Hematopoietic multipotent progenitor cell treated with erythropoietin and hydrocortisone succinate and interleukin-3 and kit ligand, for 8 days (in vitro differentiated cells): Measurements from ENCODE around the gene PCDH18.
"Not testable (repeated sequence)": the region's sequence is repeated elsewhere in the genome, so short reads cannot be mapped to it uniquely, and the experiment has no call there.

Experiments
- DNase-seq: peaks from one replicate; pipeline ENCODE4 v3.0.0-alpha.2; 2015

PCDH18 gene

DNA sequence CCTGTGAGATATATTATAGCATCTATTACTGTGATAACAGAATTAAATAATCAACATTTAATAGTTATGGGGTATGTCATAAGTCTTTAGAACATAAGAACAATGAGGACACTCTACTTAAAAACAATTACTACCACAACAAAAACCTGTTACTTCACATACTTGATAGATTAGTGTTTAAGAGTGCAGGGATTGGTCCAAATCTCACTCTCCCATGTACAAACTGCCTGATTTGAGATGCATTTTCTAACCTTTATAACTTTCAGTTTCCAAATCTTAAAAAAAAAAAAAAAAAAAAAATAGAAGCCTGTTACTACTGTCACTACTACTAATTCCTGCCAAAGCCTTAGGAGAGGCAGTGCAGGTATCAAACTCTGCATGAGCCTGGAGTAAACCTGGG lies 5.6 kb downstream of the PCDH18 start:
- DNase-seq, result no peak

GRCh38 chr4:137524725-137525369 lies 7.4 kb downstream of the PCDH18 start:
- DNase-seq, result no peak

DNA sequence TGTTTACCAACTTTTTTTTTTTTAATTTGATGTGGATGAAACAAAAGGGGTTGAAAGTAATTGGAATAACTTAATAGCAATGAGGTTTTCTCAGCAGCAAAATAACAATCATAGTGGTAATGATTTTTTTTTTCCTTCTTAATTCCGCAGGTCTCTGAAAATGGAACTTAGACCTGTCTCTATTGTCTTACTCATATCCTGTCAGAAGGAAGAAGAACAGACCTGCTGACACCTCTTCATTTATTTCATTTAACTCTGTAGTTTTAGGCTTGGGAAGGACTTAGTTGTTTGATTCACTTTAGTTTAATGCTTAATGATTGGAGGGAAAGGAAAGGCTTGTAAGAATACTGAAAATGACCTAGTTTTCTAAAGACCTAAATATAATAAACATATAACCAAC lies 9.0 kb downstream of the PCDH18 start:
- DNase-seq, result no peak

DNA sequence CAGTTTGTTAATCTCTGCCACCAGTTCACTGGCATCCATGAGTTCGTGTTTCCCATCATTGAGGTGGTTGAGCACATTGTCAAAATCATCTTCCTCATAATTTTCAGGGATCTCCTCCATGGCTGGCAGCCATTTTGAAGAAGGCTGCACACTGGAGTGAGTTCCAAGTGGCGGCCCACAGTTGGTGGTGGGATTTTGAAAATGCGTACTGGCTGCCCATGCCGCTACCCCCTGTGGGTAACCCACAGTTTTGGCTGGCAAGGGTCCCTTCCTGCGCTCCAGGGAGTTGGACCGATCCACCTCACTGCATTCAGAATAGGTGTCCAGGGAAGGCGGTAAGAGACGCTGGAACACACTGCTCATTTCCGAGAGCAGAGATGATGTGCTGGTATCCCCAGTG lies 11.2 kb downstream of the PCDH18 start:
- no peak for DNase-seq

- no peak for DNase-seq
Measured at GRCh38 chr4:137519406-137519805, 12.9 kb downstream of the PCDH18 start.

- DNase-seq, result not testable (repeated sequence)
Measured at GRCh38 chr4:137517323-137517722, 15.0 kb downstream of the PCDH18 start.

GRCh38 chr4:137514406-137515111 lies 17.7 kb downstream of the PCDH18 start:
- no peak for DNase-seq

GRCh38 chr4:137510557-137511265 lies 21.6 kb downstream of the PCDH18 start:
- no peak for DNase-seq

- no peak for DNase-seq
Measured at GRCh38 chr4:137509855-137510282, 22.4 kb downstream of the PCDH18 start.

DNA sequence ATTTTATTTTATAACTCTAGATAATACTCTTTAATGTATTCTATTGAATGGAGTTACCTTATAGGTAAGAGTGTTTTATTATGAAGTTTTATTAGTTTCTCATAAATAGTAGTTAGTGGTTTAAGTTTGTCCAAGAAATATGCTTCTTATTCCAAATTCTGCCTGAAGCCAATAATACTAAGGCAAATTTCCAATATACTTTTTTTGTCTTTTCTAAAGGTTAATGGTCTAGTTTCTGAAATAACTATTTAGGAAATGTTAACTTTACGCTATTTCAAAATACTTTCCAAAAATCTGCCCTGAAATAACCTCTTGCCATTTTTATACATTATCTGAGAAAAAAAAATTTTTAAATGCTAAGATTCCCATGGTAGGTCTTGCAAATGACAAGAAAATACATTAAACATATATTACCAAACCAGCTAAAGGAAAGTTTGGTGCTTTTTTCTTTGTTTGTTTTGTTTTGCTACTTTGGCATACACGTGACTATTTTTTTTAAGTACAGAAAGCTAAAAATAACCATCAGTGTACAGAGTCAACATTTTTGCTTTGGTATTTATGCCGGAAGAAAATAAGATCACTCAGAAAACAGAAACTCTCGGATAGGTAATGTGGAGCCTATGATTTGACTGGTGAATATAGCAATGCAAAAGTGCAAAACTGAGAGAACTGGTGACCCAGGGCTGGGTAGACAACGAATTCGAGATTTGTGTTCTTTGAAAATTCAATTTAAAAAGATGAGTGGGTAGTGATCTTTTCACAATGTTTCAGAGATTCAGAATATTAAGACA lies 29.8 kb downstream of the PCDH18 start:
- DNase-seq, result no peak

GRCh38 chr4:137496267-137496666 lies 36.0 kb downstream of the PCDH18 start:
- not testable (repeated sequence) for DNase-seq

DNA sequence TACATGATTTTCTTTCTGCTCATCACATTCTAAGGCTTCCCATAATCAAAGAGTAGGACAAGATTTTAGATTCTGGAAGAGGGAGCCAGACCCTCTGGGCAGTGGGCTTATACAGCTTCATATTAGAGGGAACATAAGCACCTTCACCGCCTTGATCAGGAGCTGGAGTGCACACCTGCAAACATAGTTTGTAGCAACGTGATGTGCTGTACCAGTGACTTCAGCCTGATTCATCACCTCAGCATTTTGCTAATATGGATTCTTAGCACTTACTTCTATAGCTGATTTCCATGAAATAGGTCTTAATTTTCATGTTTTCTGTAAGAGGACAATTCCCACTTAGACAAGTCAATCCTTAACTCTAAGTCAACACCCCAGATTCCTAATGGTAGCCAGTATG lies 36.7 kb downstream of the PCDH18 start:
- DNase-seq, result no peak

DNA sequence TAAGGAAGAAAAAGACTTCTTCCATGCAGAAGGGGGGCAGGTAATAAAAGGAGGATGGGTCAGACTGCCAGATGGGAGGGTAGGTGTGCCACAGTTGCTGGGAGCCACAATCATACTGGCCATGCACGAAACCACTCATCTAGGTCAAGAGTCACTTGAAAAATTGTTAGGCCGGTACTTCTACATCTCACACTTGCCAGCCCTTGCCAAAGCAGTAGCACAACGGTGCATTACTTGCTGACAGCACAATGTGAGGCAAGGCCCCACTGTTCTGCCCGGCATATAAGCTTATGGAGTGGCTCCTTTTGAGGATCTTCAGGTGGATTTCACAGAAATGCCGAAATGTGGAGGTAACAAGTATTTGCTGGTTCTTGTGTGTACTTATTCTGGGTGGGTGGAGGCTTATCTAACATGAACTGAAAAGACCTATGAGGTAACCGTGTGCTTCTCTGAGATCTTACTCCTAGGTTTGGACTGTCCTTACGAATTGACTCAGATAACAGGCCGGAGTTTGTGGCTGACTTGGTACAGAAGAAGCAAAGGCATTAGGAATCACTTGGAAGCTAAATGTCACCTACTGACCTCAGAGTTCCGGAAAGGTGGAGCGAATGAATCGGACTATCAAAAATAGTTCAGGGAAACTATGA lies 48.9 kb downstream of the PCDH18 start:
- not testable (repeated sequence) for DNase-seq

DNA sequence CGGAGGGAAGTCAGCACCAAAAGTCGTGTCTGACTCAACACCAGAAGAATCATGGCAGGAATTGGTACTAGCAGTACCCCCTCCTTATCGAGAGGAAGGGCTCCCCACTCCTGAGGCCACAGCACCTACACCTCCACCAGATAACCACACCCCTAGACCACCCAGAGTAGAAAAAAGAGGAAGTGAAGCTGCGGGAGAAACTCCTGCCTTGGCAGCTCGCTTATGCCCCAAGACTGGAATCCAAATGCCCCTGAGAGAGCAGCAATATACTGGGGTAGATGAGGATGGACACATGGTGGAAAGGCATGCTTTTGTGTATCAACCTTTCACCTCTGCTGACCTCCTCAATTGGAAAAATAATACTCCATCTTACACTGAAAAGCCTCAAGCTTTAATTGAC lies 52.6 kb downstream of the PCDH18 start:
- DNase-seq, result not testable (repeated sequence)

- no peak for DNase-seq
Measured at GRCh38 chr4:137476345-137476744, 55.9 kb downstream of the PCDH18 start.

DNA sequence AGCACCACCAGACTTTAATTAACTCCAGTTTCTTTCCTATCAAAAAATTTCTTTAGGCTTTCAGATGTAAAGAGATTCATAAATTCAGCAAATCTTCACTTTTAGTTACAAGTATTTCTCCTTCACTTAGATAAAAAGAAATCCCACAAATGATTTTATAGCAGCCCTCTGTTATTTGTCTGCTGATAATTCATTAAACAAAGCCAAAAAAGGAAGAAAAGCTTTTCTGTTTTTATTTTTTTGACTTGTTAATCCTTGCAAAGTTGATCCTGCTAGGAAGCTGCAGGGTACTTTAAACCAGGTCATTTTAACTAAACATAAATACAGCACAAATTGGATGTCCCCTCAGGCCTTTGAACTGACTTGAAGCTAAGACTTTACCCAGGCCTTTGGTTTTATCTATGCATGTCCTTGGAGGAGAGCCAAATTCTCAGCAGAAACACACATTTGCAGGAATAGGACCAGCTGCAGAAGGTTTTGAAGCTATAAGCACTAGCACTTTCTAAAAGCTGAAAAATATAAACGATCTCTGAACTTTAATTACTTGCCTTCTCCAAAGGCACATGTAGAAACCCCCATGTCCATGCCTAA lies 57.5 kb downstream of the PCDH18 start:
- no peak for DNase-seq

- DNase-seq, result no peak
Measured at GRCh38 chr4:137471895-137472294, 60.4 kb downstream of the PCDH18 start.

GRCh38 chr4:137471461-137471860 lies 60.8 kb downstream of the PCDH18 start:
- DNase-seq, result no peak

GRCh38 chr4:137470806-137471205 lies 61.5 kb downstream of the PCDH18 start:
- DNase-seq, result no peak
